SH-SY5Y (cell line): Measurements from ENCODE around the gene CYSLTR2.

Experiments used
- GATA2 ChIP-seq: IDR thresholded peaks from 2 replicates; pipeline ENCODE4 v1.6.1; 2011; ENCODE audit warnings: mild to moderate bottlenecking, low read depth, low read length
- GATA3 ChIP-seq: IDR thresholded peaks from 2 replicates; pipeline ENCODE4 v1.6.1; 2011; ENCODE audit warnings: low read depth, mild to moderate bottlenecking, low read length, moderate library complexity

GRCh38 chr13:48640767-48641166 is 13.0 kb upstream of the CYSLTR2 start:
- TF ChIP-seq GATA2, result no peak
- no peak for TF ChIP-seq GATA3
